DMS114 treated with DMSO at 0.1 percent for 48 hours (cell line): ENCODE measurements around the gene NDUFS8.

ENCODE experiments used
- DNase-seq: peaks from one replicate; lab custom pipeline; 2025; ENCODE audit not compliant: unreplicated experiment; lab: John Stamatoyannopoulos, UW

Gene NDUFS8

GRCh38 chr11:68035266-68035876, 4.9 kb downstream of the NDUFS8 start:
- no peak for DNase-seq

- DNase-seq = no peak
Observed at GRCh38 chr11:68036141-68036716, 5.7 kb downstream of the NDUFS8 start.

- DNase-seq = no peak
Observed at GRCh38 chr11:68036717-68037239, 6.3 kb downstream of the NDUFS8 start.

GRCh38 chr11:68037411-68038225, 7.1 kb downstream of the NDUFS8 start:
- no peak for DNase-seq

- no peak for DNase-seq
Observed at GRCh38 chr11:68038226-68038717, 7.8 kb downstream of the NDUFS8 start.

- peak; percentile 89 for DNase-seq
Observed at GRCh38 chr11:68038718-68039525, 8.4 kb downstream of the NDUFS8 start, which contains the start of gene TCIRG1. Gene TCIRG1 (plus strand): TSS chr11:68039025. CDS start chr11:68041272, 2,247 bp downstream.

GRCh38 chr11:68039526-68040086, 9.1 kb downstream of the NDUFS8 start:
- DNase-seq = no peak

- DNase-seq = peak; percentile 82
Observed at GRCh38 chr11:68040101-68040956, 9.8 kb downstream of the NDUFS8 start.

- DNase-seq = no peak
Observed at GRCh38 chr11:68040957-68041591, 10.6 kb downstream of the NDUFS8 start.

- no peak for DNase-seq
Observed at GRCh38 chr11:68041617-68042218, 11.2 kb downstream of the NDUFS8 start.

- DNase-seq = no peak
Observed at GRCh38 chr11:68042219-68043028, 11.9 kb downstream of the NDUFS8 start.

GRCh38 chr11:68043029-68043348, 12.5 kb downstream of the NDUFS8 start:
- no peak for DNase-seq

- no peak for DNase-seq
Observed at GRCh38 chr11:68043349-68044144, 13.1 kb downstream of the NDUFS8 start.

- DNase-seq = no peak
Observed at GRCh38 chr11:68044145-68044813, 13.8 kb downstream of the NDUFS8 start.

- no peak for DNase-seq
Observed at GRCh38 chr11:68044898-68045351, 14.4 kb downstream of the NDUFS8 start.

GRCh38 chr11:68047437-68048290, 17.2 kb downstream of the NDUFS8 start:
- no peak for DNase-seq
